GM12891 (cell line): Measurements from ENCODE around the gene LHFPL3.

Source experiments
- PAX5 ChIP-seq: IDR thresholded peaks from 2 replicates; pipeline ENCODE4 v1.6.1; 2011; ENCODE audit warnings: low read length, moderate library complexity, mild to moderate bottlenecking; ENCODE audit not compliant: insufficient read depth, severe bottlenecking
- POLR2A ChIP-seq: IDR thresholded peaks from 2 replicates; pipeline ENCODE4 v1.6.1; 2011; ENCODE audit warnings: low read depth, low read length, control low read depth
- POLR2AphosphoS5 ChIP-seq: IDR thresholded peaks from 2 replicates; pipeline ENCODE4 v1.6.1; 2011; ENCODE audit warnings: low read depth, low read length, control low read depth
- SPI1 ChIP-seq: IDR thresholded peaks from 2 replicates; pipeline ENCODE4 v1.6.1; 2011; ENCODE audit warnings: low read depth, low read length, control low read depth
- TAF1 ChIP-seq: IDR thresholded peaks from 2 replicates; pipeline ENCODE4 v1.6.1; 2011; ENCODE audit warnings: low read depth, low read length, control low read depth

DNA sequence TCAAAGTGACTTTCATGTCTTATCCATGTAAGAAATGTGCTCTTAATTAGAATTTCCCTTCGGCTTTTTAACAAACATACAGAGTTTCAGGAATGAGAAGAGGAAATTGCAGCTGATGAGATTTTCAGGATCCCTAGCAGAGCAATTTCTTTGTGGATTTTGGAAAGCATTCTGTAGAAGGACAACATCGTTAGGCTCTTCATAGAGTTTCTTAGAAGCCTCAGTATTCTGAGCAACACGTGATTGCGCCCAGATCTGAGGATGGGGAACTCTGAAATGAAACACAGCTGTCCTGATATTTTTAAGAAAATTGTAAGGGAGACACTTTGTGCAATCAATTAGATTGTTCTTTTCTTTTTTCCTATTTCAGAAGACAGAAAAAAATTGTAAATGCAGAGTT lies 85.8 kb downstream of the LHFPL3 start:
- TF ChIP-seq POLR2A (no peak), TAF1 (no peak), SPI1 (no peak), POLR2AphosphoS5 (no peak), PAX5 (no peak)
